ENCODE measurements around the gene L3MBTL2. TPM values are rescaled to one million over a fixed set of nuclear protein-coding genes. Genes with fewer than 3 reads are reported as not detected.
A peak's percentile ranks its signal among the peaks of the same experiment; 100 is the strongest.

The L3MBTL2 gene
- total and polyA plus RNA-seq, 7 donors = 7.2 to 15.8 (median 11.4) TPM

DNA sequence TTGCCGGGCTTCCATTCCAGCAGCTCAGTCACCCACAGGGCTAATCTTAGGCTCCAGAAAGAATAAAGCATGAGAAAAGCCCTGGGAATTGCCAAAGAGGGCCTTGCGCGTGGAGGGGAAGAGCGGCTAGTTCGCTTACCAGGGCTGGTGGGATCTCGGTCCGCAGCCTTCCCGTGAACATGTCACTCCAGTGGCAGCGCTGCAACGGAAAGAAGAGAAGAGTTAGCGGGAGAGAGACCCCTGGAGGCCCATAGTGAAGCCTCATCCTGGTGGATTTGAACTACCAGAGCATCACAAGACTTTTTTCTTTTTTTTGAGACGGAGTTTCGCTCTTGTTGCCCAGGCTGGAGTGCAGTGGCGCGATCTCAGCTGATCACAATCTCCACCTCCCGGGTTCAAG lies 62.8 kb downstream of the L3MBTL2 start:
- Histone ChIP-seq H3K27ac (no peak overlapping the region), H3K4me3 (no peak overlapping the region), H3K9me3 (no peaks in the 10 kb centered on the region), H3K4me1 (no peaks in the 10 kb centered on the region), H3K36me3 (ENCODE audit: insufficient read depth in 1 of 2, low read depth in 1 of 2) (peaks cover 4 to 95% of the 10 kb centered on the region in 2 donors), H3K27me3 (ENCODE audit: insufficient read depth in 3 of 3, low read length in 2 of 3) (no peaks in the 10 kb centered on the region)
- no peak for TF ChIP-seq CTCF (IDR thresholded peaks at IDR 0.05)
- no peak for ATAC-seq
- DNase-seq = no peak
- 94 to 97% (median 95%) methylated on average over 16 of the region's 16 CpGs for WGBS, 3 donors
- intact Hi-C loops (cut with DNase I) = no loop called here

- no peak overlapping the region for H3K27ac ChIP-seq
- H3K9me3 ChIP-seq = no peaks in the 10 kb centered on the region
- ATAC-seq = no peak
- H3K4me1 ChIP-seq = no peaks in the 10 kb centered on the region
- intact Hi-C loops (cut with DNase I) = no loop called here
- peaks cover 5 to 99% of the 10 kb centered on the region in 2 donors for H3K36me3 ChIP-seq (ENCODE audit: insufficient read depth in 1 of 2, low read depth in 1 of 2)
- no peak for TF ChIP-seq CTCF (IDR thresholded peaks at IDR 0.05)
- peak in 1 of 2 donors; percentile 36 for DNase-seq
- H3K27me3 ChIP-seq (ENCODE audit: insufficient read depth in 3 of 3, low read length in 2 of 3) = no peaks in the 10 kb centered on the region
- WGBS, 3 donors = 89 to 93% (median 89%) methylated on average over 7 to 9 of the region's 9 CpGs
- H3K4me3 ChIP-seq = no peak overlapping the region
Measured at GRCh38 chr22:41271787-41272186, 66.7 kb downstream of the L3MBTL2 start.

DNA sequence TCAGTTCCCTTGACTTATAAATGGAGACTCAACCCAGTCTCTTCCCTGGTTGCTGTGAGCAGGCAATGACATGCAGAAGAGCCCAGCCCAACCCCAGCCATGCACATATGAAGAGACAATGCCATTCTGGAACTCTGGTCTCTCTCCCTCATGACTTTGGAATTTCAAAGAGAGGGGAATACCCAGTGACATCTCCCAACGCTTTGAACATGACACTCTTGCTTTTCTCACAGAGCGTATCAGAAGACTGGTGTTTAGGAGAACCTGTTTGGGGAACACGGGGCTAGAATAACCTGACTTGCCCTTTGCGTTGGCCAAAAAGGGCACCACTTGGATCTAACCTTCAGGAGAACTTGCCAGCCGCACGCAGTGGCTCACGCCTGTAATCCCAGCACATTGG lies 68.0 kb downstream of the L3MBTL2 start:
- ATAC-seq (peak; percentile 53 to 85 (median 72)), DNase-seq (no peak)
- TF ChIP-seq CTCF (IDR thresholded peaks at IDR 0.05) = no peak
- WGBS, 3 donors = 56 to 73% (median 56%) methylated on average over 7 of the region's 7 CpGs
- Histone ChIP-seq H3K4me1 (no peaks in the 10 kb centered on the region), H3K9me3 (no peaks in the 10 kb centered on the region), H3K27ac (peak overlapping the region; percentile 36), H3K36me3 (ENCODE audit: insufficient read depth in 1 of 2, low read depth in 1 of 2) (peaks cover 6 to 99% of the 10 kb centered on the region in 2 donors), H3K27me3 (ENCODE audit: insufficient read depth in 3 of 3, low read length in 2 of 3) (no peaks in the 10 kb centered on the region), H3K4me3 (no peak overlapping the region)
- intact Hi-C loops (cut with DNase I) = no loop called here

GRCh38 chr22:41274856-41275255 lies 69.7 kb downstream of the L3MBTL2 start:
- H3K27ac ChIP-seq = no peak overlapping the region
- no peak for TF ChIP-seq CTCF (IDR thresholded peaks at IDR 0.05)
- no peaks in the 10 kb centered on the region for H3K9me3 ChIP-seq
- ATAC-seq (no peak), DNase-seq (no peak)
- WGBS, 3 donors = 48 to 58% (median 51%) methylated on average over 4 of the region's 4 CpGs
- H3K4me1 ChIP-seq = no peaks in the 10 kb centered on the region
- no peaks in the 10 kb centered on the region for H3K27me3 ChIP-seq (ENCODE audit: insufficient read depth in 3 of 3, low read length in 2 of 3)
- peaks cover 8 to 99% of the 10 kb centered on the region in 2 donors for H3K36me3 ChIP-seq (ENCODE audit: insufficient read depth in 1 of 2, low read depth in 1 of 2)
- no peak overlapping the region for H3K4me3 ChIP-seq
- intact Hi-C loops (cut with DNase I) = no loop called here

DNA sequence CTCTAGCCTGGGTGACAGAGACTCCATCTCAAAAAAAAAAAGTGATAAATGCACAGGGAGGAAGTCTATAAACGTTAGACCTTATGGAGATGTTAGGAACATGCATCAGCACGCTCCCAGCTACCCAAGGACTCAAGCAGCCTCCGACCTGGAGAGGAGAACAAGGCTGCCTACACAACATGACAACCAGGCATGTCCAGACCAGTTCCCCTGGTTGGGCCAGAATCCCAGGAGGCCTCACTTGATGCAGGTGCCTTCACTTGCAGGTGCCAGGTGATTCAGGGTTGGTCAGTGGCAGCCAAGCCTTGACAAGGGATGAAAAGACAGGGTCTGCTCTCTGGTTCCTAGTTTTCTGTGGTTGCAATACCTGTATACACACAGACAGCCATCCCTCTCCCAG lies 75.0 kb downstream of the L3MBTL2 start:
- no peak overlapping the region for H3K27ac ChIP-seq
- no peak for TF ChIP-seq CTCF (IDR thresholded peaks at IDR 0.05)
- 83 to 86% (median 83%) methylated on average over 3 of the region's 3 CpGs for WGBS, 3 donors
- peaks cover 11 to 97% of the 10 kb centered on the region in 2 donors for H3K36me3 ChIP-seq (ENCODE audit: insufficient read depth in 1 of 2, low read depth in 1 of 2)
- no peak overlapping the region for H3K4me3 ChIP-seq
- H3K4me1 ChIP-seq = peaks cover 5% of the 10 kb centered on the region
- no peaks in the 10 kb centered on the region for H3K9me3 ChIP-seq
- DNase-seq = peak in 1 of 2 donors; percentile 12
- ATAC-seq = no peak
- no peaks in the 10 kb centered on the region for H3K27me3 ChIP-seq (ENCODE audit: insufficient read depth in 3 of 3, low read length in 2 of 3)
- intact Hi-C loops (cut with DNase I) = no loop called here

Measured in psoas muscle (tissue), 8 donors.